ENCODE results near the gene LEFTY1. TPM values are rescaled to one million over a fixed set of nuclear protein-coding genes. Genes with fewer than 3 reads are reported as not detected.
A peak's percentile ranks its signal among the peaks of the same experiment; 100 is the strongest.

The LEFTY1 gene
- total and polyA plus RNA-seq, 8 donors, result 4.1 to 146 (median 47.6) TPM

- FAIRE-seq, result no peak
- Histone ChIP-seq H3K27ac (no peak overlapping the region), H3K27me3 (no peaks in the 10 kb centered on the region), H3K36me3 (peaks cover 0 to 9% (median 0%) of the 10 kb centered on the region in 3 donors), H3K4me3 (no peak overlapping the region), H3K4me1 (peaks cover 0 to 11% (median 7%) of the 10 kb centered on the region in 3 donors), H3K9me3 (no peaks in the 10 kb centered on the region)
- no peak for DNase-seq
- WGBS, 2 donors, result 87 to 91% methylated on average over 6 of the region's 6 CpGs
- no peak for ATAC-seq
- no peak for TF ChIP-seq CTCF (IDR thresholded peaks at IDR 0.05)
- intact Hi-C loops (cut with DNase I), result loop anchor here in 1 of 3 donors (5.0 kb wide), 1 partner anchor 438 kb away; no protein-coding TSS in a partner anchor
Measured at GRCh38 chr1:225914947-225915346, 26.0 kb upstream of the LEFTY1 start.

- no peak for TF ChIP-seq CTCF (IDR thresholded peaks at IDR 0.05)
- H3K4me3 ChIP-seq, result no peak overlapping the region
- intact Hi-C loops (cut with DNase I), result loop anchor here in 1 of 3 donors (5.0 kb wide), 1 partner anchor 437 kb away; no protein-coding TSS in a partner anchor
- no peaks in the 10 kb centered on the region for H3K27me3 ChIP-seq
- no peak overlapping the region for H3K27ac ChIP-seq
- ATAC-seq (no peak), FAIRE-seq (no peak), DNase-seq (no peak)
- WGBS, 2 donors, result 77 to 84% methylated on average over 6 of the region's 6 CpGs
- H3K9me3 ChIP-seq, result no peaks in the 10 kb centered on the region
- H3K4me1 ChIP-seq, result peaks cover 0 to 6% (median 2%) of the 10 kb centered on the region in 3 donors
- H3K36me3 ChIP-seq, result peaks cover 0 to 9% (median 0%) of the 10 kb centered on the region in 3 donors
Measured at GRCh38 chr1:225914391-225914790, 25.4 kb upstream of the LEFTY1 start.

GRCh38 chr1:225911191-225912130, 22.5 kb upstream of the LEFTY1 start:
- FAIRE-seq (no peak), DNase-seq (peak in 5 of 6 donors; percentile 54 to 91 (median 81)), ATAC-seq (peak; percentile 91 to 93 (median 92))
- Histone ChIP-seq H3K9me3 (no peaks in the 10 kb centered on the region), H3K27me3 (no peaks in the 10 kb centered on the region), H3K4me1 (peaks cover 0 to 5% (median 0%) of the 10 kb centered on the region in 3 donors), H3K36me3 (no peaks in the 10 kb centered on the region), H3K4me3 (peak overlapping the region in 1 of 4 donors; percentile 21), H3K27ac (peak overlapping the region in 2 of 4 donors; percentile 17 to 26)
- intact Hi-C loops (cut with DNase I), result loop anchor here in 1 of 3 donors (5.0 kb wide), 1 partner anchor 434 kb away; no protein-coding TSS in a partner anchor
- 29 to 32% methylated on average over 53 of the region's 53 CpGs for WGBS, 2 donors
- peak; percentile 90 to 98 (median 94) for TF ChIP-seq CTCF (IDR thresholded peaks at IDR 0.05)

GRCh38 chr1:225909477-225909876, 20.5 kb upstream of the LEFTY1 start:
- Histone ChIP-seq H3K4me3 (no peak overlapping the region), H3K4me1 (peaks cover 0 to 5% (median 0%) of the 10 kb centered on the region in 3 donors), H3K36me3 (no peaks in the 10 kb centered on the region), H3K9me3 (no peaks in the 10 kb centered on the region), H3K27ac (peak overlapping the region in 3 of 4 donors; percentile 0 to 22 (median 13)), H3K27me3 (no peaks in the 10 kb centered on the region)
- FAIRE-seq, result no peak
- no peak for ATAC-seq
- 81 to 91% methylated on average over 1 of the region's 1 CpG for WGBS, 2 donors
- no peak for TF ChIP-seq CTCF (IDR thresholded peaks at IDR 0.05)
- intact Hi-C loops (cut with DNase I), result no loop called here
- DNase-seq, result no peak

Measured in pancreas (tissue), 10 donors.